DND-41 (cell line): Measurements from ENCODE around the gene TOGARAM2.

Experiments used
- ATAC-seq: fragments of 200-7000 bp; cut with Tn5 transposase; 3 replicates; pipeline ENCODE4 v1.9.1; 2021; ENCODE audit warnings: low read depth; ENCODE audit not compliant: insufficient read depth
- DNase-seq: peaks from one replicate; pipeline ENCODE4 v3.0.0-alpha.2; 2020
- H2AFZ ChIP-seq: 2 replicates; pipeline ENCODE4 v1.6.0; 2012; ENCODE audit warnings: low read depth, low read length
- H3K27ac ChIP-seq: 2 replicates; pipeline ENCODE4 v1.5.1; 2012; ENCODE audit warnings: low read length, inconsistent platforms
- H3K27me3 ChIP-seq: fragments of 200-600 bp; sonication (generic); 2 replicates; pipeline ENCODE4 v1.6.0; 2012; ENCODE audit warnings: low read length, mild to moderate bottlenecking, inconsistent platforms; ENCODE audit not compliant: insufficient read depth, poor library complexity
- H3K36me3 ChIP-seq: 2 replicates; pipeline ENCODE4 v1.5.1; 2012; ENCODE audit warnings: low read length, inconsistent platforms; ENCODE audit not compliant: insufficient read depth
- H3K4me1 ChIP-seq: 2 replicates; pipeline ENCODE4 v1.5.1; 2012; ENCODE audit warnings: mild to moderate bottlenecking, low read length; ENCODE audit not compliant: insufficient read depth
- H3K4me2 ChIP-seq: 2 replicates; pipeline ENCODE4 v1.6.0; 2012; ENCODE audit warnings: mild to moderate bottlenecking, moderate library complexity, low read length, inconsistent platforms; ENCODE audit not compliant: insufficient read depth
- H3K4me3 ChIP-seq, 2 experiments: fragments of 200-600 bp in 1 of 2; shearing (Covaris generic) in 1 of 2; 2 replicates each; pipeline ENCODE4 v1.5.1; 2012 to 2016; ENCODE audit warnings: inconsistent platforms in 2 of 2, low read length in 2 of 2, mild to moderate bottlenecking in 2 of 2, low read depth in 1 of 2, moderate library complexity in 1 of 2
- H3K79me2 ChIP-seq: 2 replicates; pipeline ENCODE4 v1.6.0; 2012; ENCODE audit warnings: low read length, inconsistent platforms; ENCODE audit not compliant: insufficient read depth
- H3K9ac ChIP-seq: 2 replicates; pipeline ENCODE4 v1.6.0; 2012; ENCODE audit warnings: low read depth, mild to moderate bottlenecking, inconsistent platforms, low read length, moderate library complexity
- H3K9me3 ChIP-seq: 2 replicates; pipeline ENCODE4 v1.5.1; 2012; ENCODE audit warnings: low read length, moderate library complexity, mild to moderate bottlenecking, inconsistent platforms; ENCODE audit not compliant: insufficient read depth, severe bottlenecking
- H4K20me1 ChIP-seq: 2 replicates; pipeline ENCODE4 v1.6.0; 2012; ENCODE audit warnings: low read length; ENCODE audit not compliant: insufficient read depth
- CTCF ChIP-seq: IDR thresholded peaks from 2 replicates; pipeline ENCODE4 v1.5.1; 2012; ENCODE audit warnings: borderline replicate concordance, low read length, moderate library complexity, mild to moderate bottlenecking; ENCODE audit not compliant: poor library complexity, severe bottlenecking; ENCODE audit errors: extremely low read depth
- EZH2 ChIP-seq: IDR thresholded peaks from 3 replicates; pipeline ENCODE4 v1.6.1; 2012; ENCODE audit warnings: borderline replicate concordance, low read depth, mild to moderate bottlenecking, moderate library complexity, low read length, inconsistent platforms; ENCODE audit not compliant: severe bottlenecking

TOGARAM2 gene

GRCh38 chr2:28994679-28995078, 13.6 kb downstream of the TOGARAM2 start:
- no peak for TF ChIP-seq EZH2
- no peak for TF ChIP-seq CTCF
- H3K4me2 ChIP-seq = no peak overlapping the region
- no peaks in the 10 kb centered on the region for H3K4me1 ChIP-seq
- peaks cover 10% of the 10 kb centered on the region for H3K27me3 ChIP-seq
- H2AFZ ChIP-seq = no peak overlapping the region
- no peak for DNase-seq
- no peak overlapping the region for H3K4me3 ChIP-seq
- ATAC-seq = no peak
- H3K27ac ChIP-seq = no peak overlapping the region
- no peaks in the 10 kb centered on the region for H4K20me1 ChIP-seq
- H3K9ac ChIP-seq = no peak overlapping the region
- no peaks in the 10 kb centered on the region for H3K36me3 ChIP-seq
- no peaks in the 10 kb centered on the region for H3K9me3 ChIP-seq
- no peaks in the 10 kb centered on the region for H3K79me2 ChIP-seq

DNA sequence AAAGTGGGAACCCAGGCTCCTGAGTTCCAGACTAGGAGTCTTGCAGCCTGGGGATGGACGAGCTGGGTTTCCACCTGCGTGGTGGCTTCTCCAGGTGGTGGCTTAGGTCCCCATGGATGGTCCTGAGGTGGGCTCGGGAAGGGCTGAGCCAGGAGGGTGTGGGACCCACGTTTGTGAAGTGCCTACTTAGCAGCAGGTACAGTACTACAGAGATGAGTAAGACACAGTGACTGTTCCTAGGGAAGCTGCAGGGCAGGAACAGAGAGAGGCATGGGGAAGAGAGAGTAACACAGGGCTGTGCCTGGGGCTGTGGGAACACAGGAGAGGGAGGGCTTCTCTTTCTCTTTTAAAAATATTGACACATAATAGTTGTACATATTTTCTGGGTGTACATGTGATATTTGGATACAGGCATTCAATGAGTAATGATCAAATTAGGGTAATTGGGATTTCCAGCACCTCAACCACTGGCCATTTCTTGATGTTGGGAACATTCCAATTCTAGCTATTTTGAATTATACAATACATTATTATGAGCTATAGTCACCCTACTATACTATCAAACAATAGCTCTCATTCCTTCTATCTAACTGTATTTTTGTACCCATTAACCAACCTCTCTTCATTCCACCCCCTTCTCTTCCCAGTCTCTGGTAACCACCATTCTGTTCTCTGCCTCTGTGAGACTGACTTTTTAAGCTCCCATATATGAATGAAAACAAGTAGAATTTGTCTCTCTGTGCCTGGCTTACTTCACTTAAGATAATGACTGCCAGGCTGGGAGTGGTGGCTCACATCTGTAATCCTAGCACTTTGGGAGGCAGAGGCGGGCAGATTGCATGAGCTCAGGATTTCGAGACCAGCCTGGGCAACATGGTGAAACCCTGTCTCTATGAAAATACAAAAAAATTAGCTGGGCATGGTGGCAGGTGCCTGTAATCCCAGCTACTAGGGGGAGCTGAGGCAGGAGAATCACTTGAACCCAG, 15.0 kb downstream of the TOGARAM2 start:
- TF ChIP-seq EZH2 (no peak), CTCF (no peak)
- Histone ChIP-seq H3K36me3 (no peaks in the 10 kb centered on the region), H2AFZ (no peak overlapping the region), H3K4me2 (no peak overlapping the region), H3K27me3 (peaks cover 6% of the 10 kb centered on the region), H3K27ac (no peak overlapping the region), H3K4me3 (no peak overlapping the region), H4K20me1 (no peaks in the 10 kb centered on the region), H3K9me3 (no peaks in the 10 kb centered on the region), H3K4me1 (peaks cover 4% of the 10 kb centered on the region; the same call in 1 of the 2 replicates), H3K79me2 (no peaks in the 10 kb centered on the region), H3K9ac (no peak overlapping the region)
- no peak for DNase-seq
- ATAC-seq = no peak

- Histone ChIP-seq H3K36me3 (no peaks in the 10 kb centered on the region), H3K79me2 (no peaks in the 10 kb centered on the region), H3K4me1 (peaks cover 4% of the 10 kb centered on the region; the same call in 1 of the 2 replicates), H3K4me3 (no peak overlapping the region), H2AFZ (no peak overlapping the region), H3K4me2 (no peak overlapping the region), H3K27me3 (no peaks in the 10 kb centered on the region), H3K9me3 (no peaks in the 10 kb centered on the region), H3K9ac (no peak overlapping the region), H3K27ac (no peak overlapping the region), H4K20me1 (no peaks in the 10 kb centered on the region)
- ATAC-seq (no peak), DNase-seq (no peak)
- TF ChIP-seq CTCF (no peak), EZH2 (no peak)
These were observed 16.2 kb downstream of the TOGARAM2 start for GRCh38 chr2:28997237-28997846.
